Osteoblast (primary cell): ENCODE results near the gene OR1N2. TPM values are rescaled to one million over a fixed set of nuclear protein-coding genes. Genes with fewer than 3 reads are reported as not detected.
"Not testable (repeated sequence)": the region's sequence is repeated elsewhere in the genome, so short reads cannot be mapped to it uniquely, and the experiment has no call there.

ENCODE experiments used
- DNase-seq: peaks from one replicate; pipeline ENCODE4 v3.0.0; 2011; ENCODE audit warnings: low spot score, mixed read lengths; ENCODE audit not compliant: insufficient read length; ENCODE audit errors: missing footprints
- H2AFZ ChIP-seq: 2 replicates; pipeline ENCODE4 v1.6.0; 2011; ENCODE audit warnings: mild to moderate bottlenecking, low read length
- H3K27ac ChIP-seq: 2 replicates; pipeline ENCODE4 v1.5.1; 2011; ENCODE audit warnings: mild to moderate bottlenecking, low read depth, low read length, moderate library complexity
- H3K27me3 ChIP-seq: 2 replicates; pipeline ENCODE4 v1.6.0; 2012; ENCODE audit warnings: mild to moderate bottlenecking, control low read depth, inconsistent platforms, low read length, moderate library complexity; ENCODE audit not compliant: insufficient read depth
- H3K36me3 ChIP-seq: 2 replicates; pipeline ENCODE4 v1.5.1; 2011; ENCODE audit warnings: mild to moderate bottlenecking, low read length, control low read depth, moderate library complexity; ENCODE audit not compliant: insufficient read depth
- H3K4me1 ChIP-seq: 2 replicates; pipeline ENCODE4 v1.5.1; 2011; ENCODE audit warnings: mild to moderate bottlenecking, low read length, control low read depth, moderate library complexity; ENCODE audit not compliant: insufficient read depth
- H3K4me2 ChIP-seq: 2 replicates; pipeline ENCODE4 v1.6.0; 2011; ENCODE audit warnings: mild to moderate bottlenecking, low read length; ENCODE audit not compliant: insufficient read depth
- H3K4me3 ChIP-seq: fragments of 200-600 bp; sonication (generic); 3 replicates; pipeline ENCODE4 v1.5.1; 2012; ENCODE audit warnings: mild to moderate bottlenecking, low read length, inconsistent platforms; ENCODE audit not compliant: insufficient read depth
- H3K79me2 ChIP-seq: 2 replicates; pipeline ENCODE4 v1.6.0; 2012; ENCODE audit warnings: mild to moderate bottlenecking, low read length, control low read depth, inconsistent platforms; ENCODE audit not compliant: insufficient read depth
- H3K9me3 ChIP-seq: 2 replicates; pipeline ENCODE4 v1.5.1; 2011; ENCODE audit warnings: low read depth, low read length, control low read depth
- H4K20me1 ChIP-seq: 2 replicates; pipeline ENCODE4 v1.6.0; 2012; ENCODE audit warnings: mild to moderate bottlenecking, low read length, control low read depth; ENCODE audit not compliant: insufficient read depth
- total RNA-seq: library from RNA; depleted of rRNA; stranded (reverse); fragments of >200 nt; gene quantifications from 2 replicates; pipeline ENCODE4 v1.2.3, GENCODE V29; 2012
- TF ChIP-seq, protein P1 (sequence below): IDR thresholded peaks from 2 replicates; pipeline ENCODE4 v1.5.1; 2011; ENCODE audit warnings: mild to moderate bottlenecking, low read depth, low read length, moderate library complexity; ENCODE audit errors: extremely low read depth

The OR1N2 gene
- total RNA-seq, 1 donor: not detected

DNA sequence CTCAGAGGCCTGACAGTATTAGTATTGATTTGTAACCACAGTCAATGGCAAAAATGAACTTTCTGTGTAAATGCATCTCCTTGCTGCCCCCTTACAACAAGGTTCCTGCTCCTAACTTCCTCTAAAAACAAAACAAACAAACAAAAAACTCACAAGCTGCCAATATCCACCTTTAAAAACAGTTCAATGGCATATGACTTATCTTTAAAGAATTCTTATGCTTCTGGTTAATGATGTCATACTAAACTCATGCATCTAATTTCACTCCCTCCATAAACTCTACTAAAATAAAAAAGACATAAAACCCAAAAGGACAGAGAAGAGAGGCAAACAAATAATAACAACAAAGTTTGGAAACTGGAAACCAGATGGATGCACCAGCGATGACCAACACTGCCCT lies 16.8 kb upstream of the OR1N2 start:
- no peak overlapping the region for H2AFZ ChIP-seq
- H3K4me3 ChIP-seq: no peak overlapping the region
- no peaks in the 10 kb centered on the region for H3K36me3 ChIP-seq
- no peaks in the 10 kb centered on the region for H3K4me1 ChIP-seq
- H3K4me2 ChIP-seq: no peak overlapping the region
- H3K9me3 ChIP-seq: no peaks in the 10 kb centered on the region
- no peaks in the 10 kb centered on the region for H4K20me1 ChIP-seq
- H3K27ac ChIP-seq: no peak overlapping the region
- DNase-seq: no peak
- no peaks in the 10 kb centered on the region for H3K79me2 ChIP-seq
- H3K27me3 ChIP-seq: no peaks in the 10 kb centered on the region
- TF ChIP-seq, protein P1, sequence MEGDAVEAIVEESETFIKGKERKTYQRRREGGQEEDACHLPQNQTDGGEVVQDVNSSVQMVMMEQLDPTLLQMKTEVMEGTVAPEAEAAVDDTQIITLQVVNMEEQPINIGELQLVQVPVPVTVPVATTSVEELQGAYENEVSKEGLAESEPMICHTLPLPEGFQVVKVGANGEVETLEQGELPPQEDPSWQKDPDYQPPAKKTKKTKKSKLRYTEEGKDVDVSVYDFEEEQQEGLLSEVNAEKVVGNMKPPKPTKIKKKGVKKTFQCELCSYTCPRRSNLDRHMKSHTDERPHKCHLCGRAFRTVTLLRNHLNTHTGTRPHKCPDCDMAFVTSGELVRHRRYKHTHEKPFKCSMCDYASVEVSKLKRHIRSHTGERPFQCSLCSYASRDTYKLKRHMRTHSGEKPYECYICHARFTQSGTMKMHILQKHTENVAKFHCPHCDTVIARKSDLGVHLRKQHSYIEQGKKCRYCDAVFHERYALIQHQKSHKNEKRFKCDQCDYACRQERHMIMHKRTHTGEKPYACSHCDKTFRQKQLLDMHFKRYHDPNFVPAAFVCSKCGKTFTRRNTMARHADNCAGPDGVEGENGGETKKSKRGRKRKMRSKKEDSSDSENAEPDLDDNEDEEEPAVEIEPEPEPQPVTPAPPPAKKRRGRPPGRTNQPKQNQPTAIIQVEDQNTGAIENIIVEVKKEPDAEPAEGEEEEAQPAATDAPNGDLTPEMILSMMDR: no peak

DNA sequence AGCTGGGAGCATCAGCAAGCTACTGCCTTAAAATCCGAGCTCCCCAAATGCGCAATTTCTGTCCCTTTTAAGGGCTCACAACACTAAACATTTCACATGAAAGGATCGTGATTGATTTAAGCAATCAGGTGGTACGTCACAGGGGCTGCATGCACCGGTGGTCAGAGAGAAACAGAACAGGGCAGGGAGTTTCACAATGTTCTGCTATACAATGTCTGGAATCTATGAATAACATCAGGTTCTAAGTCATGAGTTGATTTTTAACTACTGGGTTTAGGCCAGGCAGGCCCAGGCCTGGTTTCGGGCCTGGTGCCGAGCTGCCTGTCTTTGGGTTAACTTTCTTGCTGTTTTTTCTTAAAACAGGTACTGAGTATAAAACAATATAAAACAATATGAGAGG lies 15.8 kb upstream of the OR1N2 start:
- not testable (repeated sequence) for H4K20me1 ChIP-seq, H3K9me3 ChIP-seq, DNase-seq, H3K27me3 ChIP-seq, H3K4me1 ChIP-seq, H2AFZ ChIP-seq, H3K79me2 ChIP-seq, H3K36me3 ChIP-seq, H3K4me3 ChIP-seq, H3K27ac ChIP-seq, H3K4me2 ChIP-seq

DNA sequence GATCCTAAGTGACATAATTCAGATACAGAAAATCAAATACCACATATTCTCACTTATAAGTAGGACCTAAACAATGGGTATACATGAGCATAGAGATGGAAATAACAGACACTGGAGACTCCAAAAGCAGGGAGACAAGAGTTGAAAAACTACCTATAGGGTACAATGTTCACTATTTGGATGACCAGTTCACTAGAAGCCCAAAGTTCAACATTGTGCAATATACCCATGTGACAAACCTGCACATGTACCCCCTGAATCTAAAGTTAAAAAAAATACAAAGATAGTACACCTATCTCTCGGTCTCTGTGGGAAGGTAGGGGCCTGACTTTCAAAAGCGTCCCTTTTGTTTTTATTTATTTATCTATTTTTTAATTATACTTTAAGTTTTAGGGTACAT lies 14.2 kb upstream of the OR1N2 start:
- Histone ChIP-seq H3K4me1 (no peaks in the 10 kb centered on the region), H3K79me2 (no peaks in the 10 kb centered on the region), H3K9me3 (no peaks in the 10 kb centered on the region), H3K27ac (no peak overlapping the region), H4K20me1 (no peaks in the 10 kb centered on the region), H2AFZ (no peak overlapping the region), H3K4me2 (no peak overlapping the region), H3K36me3 (no peaks in the 10 kb centered on the region), H3K27me3 (no peaks in the 10 kb centered on the region), H3K4me3 (no peak overlapping the region)
- DNase-seq: no peak
- TF ChIP-seq, protein P1: no peak

DNA sequence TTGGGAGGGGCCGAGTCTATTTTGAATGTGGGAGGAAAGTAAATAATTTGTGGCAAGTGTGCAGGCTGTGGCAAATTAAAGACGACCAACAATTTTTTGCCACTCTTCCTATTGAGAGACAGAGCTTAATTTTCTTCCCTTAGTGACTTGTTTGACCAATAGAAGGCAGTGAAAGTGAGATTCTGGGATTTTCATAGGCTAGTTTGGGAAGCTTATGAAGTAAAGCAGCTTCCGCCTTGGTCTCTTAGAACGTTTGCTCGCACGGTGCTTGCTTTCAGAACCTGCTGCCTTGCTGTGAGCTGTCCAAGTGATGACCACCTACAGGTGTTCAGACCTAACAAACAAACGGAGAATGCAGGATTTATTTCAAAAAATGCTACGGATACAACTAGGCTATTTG lies 6.7 kb upstream of the OR1N2 start:
- Histone ChIP-seq H3K9me3 (no peaks in the 10 kb centered on the region), H2AFZ (no peak overlapping the region), H3K27me3 (no peaks in the 10 kb centered on the region), H4K20me1 (no peaks in the 10 kb centered on the region), H3K36me3 (no peaks in the 10 kb centered on the region), H3K79me2 (no peaks in the 10 kb centered on the region), H3K4me2 (no peak overlapping the region), H3K4me3 (no peak overlapping the region), H3K27ac (no peak overlapping the region), H3K4me1 (no peaks in the 10 kb centered on the region)
- no peak for DNase-seq
- TF ChIP-seq, protein P1: no peak

DNA sequence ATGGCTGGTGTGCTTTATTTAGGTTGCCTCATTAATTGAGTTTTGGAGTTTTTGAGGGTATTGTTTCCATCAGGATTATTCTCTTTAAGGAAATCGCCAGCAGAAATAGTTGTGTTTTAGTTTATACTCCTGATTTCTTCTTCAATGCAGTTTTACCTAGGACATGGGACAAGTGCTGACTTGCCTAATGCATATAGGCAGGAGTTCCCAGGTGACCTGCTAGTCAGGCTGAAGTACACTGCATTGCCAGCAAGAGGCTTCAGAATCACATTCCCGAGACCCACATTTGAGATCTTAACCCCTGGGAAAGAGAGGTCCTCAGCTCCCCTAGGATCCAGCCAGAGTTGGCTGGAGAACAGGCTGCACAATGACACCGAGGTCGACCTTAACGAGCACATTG lies 1.5 kb upstream of the OR1N2 start:
- Histone ChIP-seq H3K27me3 (no peaks in the 10 kb centered on the region), H2AFZ (no peak overlapping the region), H3K27ac (no peak overlapping the region), H3K4me2 (no peak overlapping the region), H3K4me3 (no peak overlapping the region), H3K36me3 (no peaks in the 10 kb centered on the region), H4K20me1 (no peaks in the 10 kb centered on the region), H3K9me3 (no peaks in the 10 kb centered on the region), H3K79me2 (no peaks in the 10 kb centered on the region), H3K4me1 (no peaks in the 10 kb centered on the region)
- no peak for DNase-seq
- TF ChIP-seq, protein P1: no peak
